ENCODE measurements around the gene MTO1.
"Not testable (repeated sequence)": the region's sequence is repeated elsewhere in the genome, so short reads cannot be mapped to it uniquely, and the experiment has no call there.

MTO1 gene

GRCh38 chr6:73504160-73504559 lies 42.6 kb downstream of the MTO1 start:
- no peak for DNase-seq

- DNase-seq, result no peak
These were observed 43.6 kb downstream of the MTO1 start for GRCh38 chr6:73505142-73505541.

- DNase-seq, result not testable (repeated sequence)
These were observed 44.2 kb downstream of the MTO1 start for GRCh38 chr6:73505705-73506104.

- no peak for DNase-seq
These were observed 44.7 kb downstream of the MTO1 start for GRCh38 chr6:73506246-73506645.

GRCh38 chr6:73508776-73509175 lies 47.2 kb downstream of the MTO1 start:
- no peak for DNase-seq

- no peak for DNase-seq
These were observed 48.3 kb downstream of the MTO1 start for GRCh38 chr6:73509851-73510250.

GRCh38 chr6:73511796-73512195 lies 50.3 kb downstream of the MTO1 start:
- no peak for DNase-seq

- no peak for DNase-seq
These were observed 51.9 kb downstream of the MTO1 start for GRCh38 chr6:73513496-73513854.

GRCh38 chr6:73514746-73515110 lies 53.2 kb downstream of the MTO1 start:
- DNase-seq, result no peak

GRCh38 chr6:73515204-73515655 lies 53.7 kb downstream of the MTO1 start:
- DNase-seq, result no peak

GRCh38 chr6:73516514-73517489 lies 55.3 kb downstream of the MTO1 start:
- DNase-seq, result no peak

- not testable (repeated sequence) for DNase-seq
These were observed 56.8 kb downstream of the MTO1 start for GRCh38 chr6:73518100-73518981.

GRCh38 chr6:73518982-73519881 lies 57.7 kb downstream of the MTO1 start:
- DNase-seq, result not testable (repeated sequence)

- DNase-seq, result peak; percentile 15
These were observed 58.6 kb downstream of the MTO1 start for GRCh38 chr6:73519926-73520687.

GRCh38 chr6:73520688-73521350 lies 59.3 kb downstream of the MTO1 start, which contains the start of gene EEF1A1:
TSS of gene EEF1A1 (minus strand) at chr6:73521032. CDS start at chr6:73520026, 1,006 bp downstream.
- DNase-seq, result peak; percentile 97

GRCh38 chr6:73521351-73521985 lies 59.9 kb downstream of the MTO1 start:
- peak; percentile 72 for DNase-seq

GRCh38 chr6:73523434-73524123 lies 62.0 kb downstream of the MTO1 start:
- DNase-seq, result peak; percentile 41

GRCh38 chr6:73525546-73526330 lies 64.2 kb downstream of the MTO1 start:
- no peak for DNase-seq

- DNase-seq, result no peak
These were observed 67.4 kb downstream of the MTO1 start for GRCh38 chr6:73528897-73529296.

Measured in NCI-H2227 treated with DMSO at 0.1 percent for 48 hours (cell line).